GM12891 (cell line): ENCODE measurements around the gene TANGO6.

Experiments used
- POLR2AphosphoS5 ChIP-seq: IDR thresholded peaks from 2 replicates; pipeline ENCODE4 v1.6.1; 2011; ENCODE audit warnings: low read depth, low read length, control low read depth
- TAF1 ChIP-seq: IDR thresholded peaks from 2 replicates; pipeline ENCODE4 v1.6.1; 2011; ENCODE audit warnings: low read depth, low read length, control low read depth

DNA sequence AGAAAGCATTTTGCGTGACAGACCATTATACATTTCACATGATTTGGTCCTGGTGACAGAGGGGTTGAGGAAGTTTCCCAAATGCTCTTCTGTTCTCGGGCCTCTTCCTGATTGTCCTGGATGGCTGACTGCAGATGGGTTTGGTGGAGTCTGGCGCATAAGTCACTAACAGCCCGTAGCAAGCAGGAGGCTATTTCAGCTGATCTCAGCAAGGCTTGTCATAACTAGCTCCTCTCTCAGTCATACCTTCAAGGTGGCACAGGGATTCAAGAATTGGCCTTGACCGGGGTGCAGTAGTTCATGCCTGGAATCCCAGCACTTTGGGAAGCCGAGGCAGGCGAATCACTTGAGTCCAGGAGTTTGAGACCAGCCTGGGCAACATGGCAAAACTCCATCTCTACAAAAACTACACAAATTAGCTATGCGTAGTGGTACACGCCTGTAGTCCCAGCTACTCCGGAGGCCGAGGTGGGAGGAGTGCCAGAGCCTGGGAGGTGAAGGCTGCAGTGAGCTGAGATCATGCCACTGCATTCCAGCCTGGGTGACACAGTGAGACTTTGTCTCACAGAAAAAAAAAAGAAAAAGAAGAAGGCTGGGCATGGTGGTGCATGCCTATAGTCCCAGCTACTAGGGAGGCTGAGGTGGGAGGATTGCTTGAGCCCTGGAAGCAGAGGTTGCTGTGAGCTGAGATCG lies 193.2 kb downstream of the TANGO6 start:
- TF ChIP-seq TAF1 (no peak), POLR2AphosphoS5 (no peak)
